H1 (cell line): ENCODE data around the gene CALM3. TPM values are rescaled to one million over a fixed set of nuclear protein-coding genes. Genes with fewer than 3 reads are reported as not detected.

Experiments used
- CTCF ChIA-PET: fragments of 300-600 bp; sonication (Branson Sonifier 250); formaldehyde crosslinking; loops from one replicate; lab custom pipeline; 2021; ENCODE audit not compliant: partially characterized antibody; lab: Charles Lee
- POLR2A ChIA-PET: fragments of 300-600 bp; sonication (Branson Sonifier 250); formaldehyde crosslinking; loops from one replicate; lab custom pipeline; 2021; ENCODE audit warnings: inconsistent platforms; ENCODE audit not compliant: partially characterized antibody; lab: Charles Lee
- DNase-seq, 2 experiments: peaks; one replicate each; pipeline versions ENCODE4 v3.0.0 to v3.0.0-alpha.2; 2010 to 2022; ENCODE audit warnings: low spot score in 2 of 2, low read depth in 1 of 2, mixed read lengths in 1 of 2
- FAIRE-seq: peaks from 2 replicates; lab custom pipeline; 2011; peaks lifted over from hg19 to GRCh38; lab: Jason Lieb, UNC
- H2AFZ ChIP-seq: 2 replicates; pipeline ENCODE4 v1.8.1; 2012; ENCODE audit warnings: low read length, inconsistent platforms
- H2AK5ac ChIP-seq: 2 replicates; pipeline ENCODE4 v1.6.1; 2013; ENCODE audit warnings: low read depth, low read length
- H2BK120ac ChIP-seq: replicated peaks from 2 replicates; pipeline ENCODE3; 2013; ENCODE audit warnings: low read depth, low read length, inconsistent platforms
- H2BK12ac ChIP-seq: 2 replicates; pipeline ENCODE4 v1.6.1; 2013; ENCODE audit warnings: low read depth, low read length
- H2BK15ac ChIP-seq: 2 replicates; pipeline ENCODE4 v1.6.1; 2013; ENCODE audit warnings: low read length
- H2BK20ac ChIP-seq: 2 replicates; pipeline ENCODE4 v1.6.1; 2013; ENCODE audit warnings: low read length
- H2BK5ac ChIP-seq: 2 replicates; pipeline ENCODE4 v1.6.1; 2013; ENCODE audit warnings: low read depth, low read length
- H3K14ac ChIP-seq: 2 replicates; pipeline ENCODE4 v1.6.1; 2013; ENCODE audit warnings: inconsistent platforms; ENCODE audit not compliant: insufficient read length
- H3K18ac ChIP-seq: 2 replicates; pipeline ENCODE4 v1.6.1; 2013; ENCODE audit warnings: low read length; ENCODE audit errors: extremely low read depth
- H3K23ac ChIP-seq: 2 replicates; pipeline ENCODE4 v1.6.1; 2013; ENCODE audit warnings: inconsistent platforms; ENCODE audit not compliant: insufficient read length
- H3K23me2 ChIP-seq: 2 replicates; pipeline ENCODE4 v1.6.1; 2013; ENCODE audit warnings: low read depth, low read length
- H3K27ac ChIP-seq: 2 replicates; pipeline ENCODE4 v1.6.1; 2011; ENCODE audit warnings: low read depth, low read length, inconsistent platforms
- H3K27me3 ChIP-seq, 4 experiments: replicated peaks in 1 of 4; 1 replicate in 1 of 4; 2 replicates in 3 of 4; pipeline versions ENCODE4 v1.6.1 to v1.8.1; 2011 to 2013; ENCODE audit warnings: low read length in 3 of 4, mild to moderate bottlenecking in 3 of 4, inconsistent platforms in 2 of 4, mixed read lengths in 2 of 4, moderate library complexity in 1 of 4; ENCODE audit not compliant: control insufficient read depth in 3 of 4, insufficient read depth in 3 of 4; ENCODE audit errors: extremely low read depth in 1 of 4
- H3K36me3 ChIP-seq, 4 experiments: 2 replicates each; pipeline versions ENCODE4 v1.6.1 to v1.8.1; 2011 to 2013; ENCODE audit warnings: mild to moderate bottlenecking in 4 of 4, low read length in 3 of 4, moderate library complexity in 2 of 4, control low read depth in 1 of 4, inconsistent platforms in 1 of 4; ENCODE audit not compliant: insufficient read depth in 4 of 4, control insufficient read depth in 2 of 4
- H3K4ac ChIP-seq: replicated peaks from 2 replicates; pipeline ENCODE3; 2013; ENCODE audit warnings: low read length, low read depth, mixed read lengths, inconsistent platforms; ENCODE audit not compliant: insufficient read length
- H3K4me1 ChIP-seq, 4 experiments: replicated peaks in 1 of 4; 1 replicate in 1 of 4; 2 replicates in 3 of 4; pipeline versions ENCODE4 v1.6.1 to v1.8.1; 2011 to 2013; ENCODE audit warnings: low read length in 3 of 4, inconsistent platforms in 2 of 4, mixed read lengths in 1 of 4; ENCODE audit not compliant: insufficient read depth in 4 of 4, control insufficient read depth in 3 of 4
- H3K4me2 ChIP-seq, 2 experiments: 2 replicates each; pipeline versions ENCODE4 v1.6.1 to v1.8.1; 2011 to 2013; ENCODE audit warnings: low read depth in 2 of 2, low read length in 2 of 2, control low read depth in 1 of 2, inconsistent platforms in 1 of 2, mild to moderate bottlenecking in 1 of 2; ENCODE audit not compliant: insufficient read depth in 1 of 2
- H3K4me3 ChIP-seq, 4 experiments: fragments of 200-600, 300-600 bp in 1 of 4; sonication (generic), shearing (Covaris generic), sonication (Bioruptor Twin) in 1 of 4; 2 replicates each; pipeline versions ENCODE4 v1.5.1 to v1.8.1; 2011 to 2016; ENCODE audit warnings: low read length in 4 of 4, low read depth in 3 of 4, control low read depth in 2 of 4, inconsistent platforms in 2 of 4, mild to moderate bottlenecking in 2 of 4, mixed read lengths in 1 of 4, moderate library complexity in 1 of 4; ENCODE audit not compliant: insufficient read depth in 2 of 4; ENCODE audit errors: extremely low read depth in 1 of 4
- H3K56ac ChIP-seq: replicated peaks from 2 replicates; pipeline ENCODE3; 2013; ENCODE audit warnings: low read depth, mild to moderate bottlenecking, mixed read lengths, low read length, inconsistent platforms; ENCODE audit not compliant: insufficient read length
- H3K79me1 ChIP-seq: 2 replicates; pipeline ENCODE4 v1.6.1; 2013; ENCODE audit warnings: low read depth, low read length, control low read depth
- H3K79me2 ChIP-seq, 2 experiments: 2 replicates each; pipeline versions ENCODE4 v1.6.1 to v1.8.1; 2012 to 2013; ENCODE audit warnings: low read length in 2 of 2, mild to moderate bottlenecking in 2 of 2, inconsistent platforms in 1 of 2; ENCODE audit not compliant: insufficient read depth in 2 of 2, control insufficient read depth in 1 of 2
- H3K9ac ChIP-seq, 4 experiments: replicated peaks in 1 of 4; 1 replicate in 1 of 4; 2 replicates in 3 of 4; pipeline versions ENCODE4 v1.6.1 to v1.8.1; 2011 to 2013; ENCODE audit warnings: low read depth in 3 of 4, low read length in 3 of 4, control low read depth in 2 of 4, mild to moderate bottlenecking in 2 of 4, moderate library complexity in 2 of 4, inconsistent platforms in 1 of 4; ENCODE audit errors: extremely low read depth in 1 of 4
- H3K9me3 ChIP-seq, 2 experiments: 2 replicates each; pipeline versions ENCODE4 v1.6.1 to v1.8.1; 2012 to 2013; ENCODE audit warnings: mild to moderate bottlenecking in 2 of 2, moderate library complexity in 2 of 2, control low read depth in 1 of 2, inconsistent platforms in 1 of 2, low read depth in 1 of 2, low read length in 1 of 2, mixed read lengths in 1 of 2; ENCODE audit not compliant: insufficient read depth in 2 of 2
- H4K20me1 ChIP-seq, 2 experiments: replicated peaks in 1 of 2; 2 replicates each; pipeline versions ENCODE3 to v1.8.1; 2011 to 2013; ENCODE audit warnings: inconsistent platforms in 2 of 2, low read length in 2 of 2, mild to moderate bottlenecking in 1 of 2; ENCODE audit not compliant: insufficient read depth in 2 of 2, control insufficient read depth in 1 of 2
- H4K5ac ChIP-seq: 2 replicates; pipeline ENCODE4 v1.6.1; 2013; ENCODE audit warnings: low read length, low read depth, mixed read lengths, inconsistent platforms; ENCODE audit not compliant: insufficient read length
- H4K8ac ChIP-seq: 2 replicates; pipeline ENCODE4 v1.8.0; 2013; ENCODE audit warnings: mild to moderate bottlenecking, moderate library complexity, low read length, inconsistent platforms; ENCODE audit not compliant: insufficient read depth; ENCODE audit errors: extremely low read depth
- H4K91ac ChIP-seq: replicated peaks from 2 replicates; pipeline ENCODE3; 2013; ENCODE audit warnings: low read length, mixed read lengths, inconsistent platforms; ENCODE audit not compliant: insufficient read length
- BACH1 ChIP-seq: IDR thresholded peaks from 2 replicates; pipeline ENCODE4 v1.6.1; 2012; ENCODE audit warnings: low read length, improper control_type of control experiment
- RAD21 ChIP-seq, 2 experiments: IDR thresholded peaks in 1 of 2; conservative IDR thresholded peaks in 1 of 2; 2 replicates each; pipeline ENCODE4 v1.6.1; 2011; ENCODE audit warnings: low read depth in 2 of 2, low read length in 2 of 2, improper control_type of control experiment in 1 of 2, inconsistent platforms in 1 of 2, mild to moderate bottlenecking in 1 of 2, moderate library complexity in 1 of 2
- WGBS, 2 experiments: shearing (Covaris generic) in 1 of 2; methylation state at CpG; one replicate each; pipeline versions ENCODE4 v1.1.6 to v1.1.7; 2013 to 2015; ENCODE audit warnings: low lambda C conversion rate in 2 of 2, mixed read lengths in 2 of 2, inconsistent platforms in 1 of 2, low coverage in 1 of 2, missing lambda C conversion rate in 1 of 2; ENCODE audit not compliant: insufficient replicate concordance in 2 of 2, insufficient coverage in 1 of 2, insufficient read length in 1 of 2; ENCODE audit errors: extremely low coverage in 1 of 2, missing lambda C conversion rate in 1 of 2; 5-methylcytosine and 5-hydroxymethylcytosine counted together
- polyA plus RNA-seq, 7 experiments: library from polyadenylated mRNA; depleted of rRNA in 3 of 7; stranded (reverse) in 5 of 7; unstranded in 2 of 7; fragments of >200 nt in 5 of 7; fragments of 200-250 nt in 2 of 7; gene quantifications; 1 replicate in 5 of 7; 2 replicates in 1 of 7; 4 replicates in 1 of 7; pipeline versions ENCODE4 v1.2.1 to v1.2.3, GENCODE V29; 2011 to 2013; ENCODE audit warnings: missing spikeins in 2 of 7, mixed read lengths in 2 of 7
- total RNA-seq: library from RNA; stranded (reverse); fragmentation: NEBNext Ultra II Directional; extraction: Animal tissue kit (Norgen Biotek cat#: 25700); gene quantifications from 2 replicates; pipeline ENCODE4 v1.2.1, GENCODE V29; 2021
- TF ChIP-seq, protein P1 (sequence below), 3 experiments: IDR thresholded peaks; 1 replicate in 2 of 3; 2 replicates in 1 of 3; pipeline versions ENCODE4 v1.5.1 to v1.6.1; 2011; ENCODE audit warnings: low read length in 3 of 3, mild to moderate bottlenecking in 3 of 3, inconsistent platforms in 2 of 3, low read depth in 1 of 3, moderate library complexity in 1 of 3; ENCODE audit not compliant: insufficient read depth in 1 of 3; ENCODE audit errors: control extremely low read depth in 1 of 3

CALM3 gene
- total and polyA plus RNA-seq, 2 of the 8 experiments (the other 6 are each of a cell fraction or from before 2014, with no cell fraction given): 315 to 326 TPM

GRCh38 chr19:46621191-46622117 lies 20.3 kb downstream of the CALM3 start:
- H3K36me3 ChIP-seq: no peaks in the 10 kb centered on the region
- no peak overlapping the region for H3K56ac ChIP-seq
- H2BK12ac ChIP-seq: 0 out of 2 replicates have a peak overlapping the region, but pooled peaks have one; percentile 42
- no peak overlapping the region for H2BK20ac ChIP-seq
- H3K4me1 ChIP-seq: peaks cover 0 to 10% (median 4%) of the 10 kb centered on the region in 4 experiments; a peak in 4 of 7 replicates
- H3K18ac ChIP-seq: peak overlapping the region; percentile 51; the same call in 1 of the 2 replicates
- H3K23me2 ChIP-seq: no peaks in the 10 kb centered on the region
- H2BK5ac ChIP-seq: no peak overlapping the region
- H3K27ac ChIP-seq: no peak overlapping the region
- POLR2A ChIA-PET: interaction anchor here (1.1 to 2.6 kb wide), 4 partner anchors 9 to 21 kb away, joined by 3 to 10 read pairs (median 6); no protein-coding TSS in a partner anchor
- FAIRE-seq (no peak), DNase-seq (no peak)
- no peaks in the 10 kb centered on the region for H4K20me1 ChIP-seq
- H3K4ac ChIP-seq: no peak overlapping the region
- WGBS, 2 experiments: 70% methylated on average over 30 of the region's 32 CpGs; no CpG with 5 or more reads in 1 of the 2 experiments
- no peak overlapping the region for H4K5ac ChIP-seq
- H3K4me3 ChIP-seq: no peak overlapping the region
- no peak overlapping the region for H3K14ac ChIP-seq
- H3K9me3 ChIP-seq: no peaks in the 10 kb centered on the region
- H4K8ac ChIP-seq: peak overlapping the region; percentile 41; the same call in 1 of the 2 replicates
- TF ChIP-seq, protein P1, sequence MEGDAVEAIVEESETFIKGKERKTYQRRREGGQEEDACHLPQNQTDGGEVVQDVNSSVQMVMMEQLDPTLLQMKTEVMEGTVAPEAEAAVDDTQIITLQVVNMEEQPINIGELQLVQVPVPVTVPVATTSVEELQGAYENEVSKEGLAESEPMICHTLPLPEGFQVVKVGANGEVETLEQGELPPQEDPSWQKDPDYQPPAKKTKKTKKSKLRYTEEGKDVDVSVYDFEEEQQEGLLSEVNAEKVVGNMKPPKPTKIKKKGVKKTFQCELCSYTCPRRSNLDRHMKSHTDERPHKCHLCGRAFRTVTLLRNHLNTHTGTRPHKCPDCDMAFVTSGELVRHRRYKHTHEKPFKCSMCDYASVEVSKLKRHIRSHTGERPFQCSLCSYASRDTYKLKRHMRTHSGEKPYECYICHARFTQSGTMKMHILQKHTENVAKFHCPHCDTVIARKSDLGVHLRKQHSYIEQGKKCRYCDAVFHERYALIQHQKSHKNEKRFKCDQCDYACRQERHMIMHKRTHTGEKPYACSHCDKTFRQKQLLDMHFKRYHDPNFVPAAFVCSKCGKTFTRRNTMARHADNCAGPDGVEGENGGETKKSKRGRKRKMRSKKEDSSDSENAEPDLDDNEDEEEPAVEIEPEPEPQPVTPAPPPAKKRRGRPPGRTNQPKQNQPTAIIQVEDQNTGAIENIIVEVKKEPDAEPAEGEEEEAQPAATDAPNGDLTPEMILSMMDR (IDR thresholded peaks at IDR 0.05; ENCODE audit: control extremely low read depth in 1 of 3, insufficient read depth in 1 of 3, low read depth in 1 of 3, low read length in 3 of 3): peak; percentile 36 to 69 (median 45)
- TF ChIP-seq RAD21 (IDR thresholded peaks at IDR 0.05 in 1 of 2, conservative IDR thresholded peaks at IDR 0.05 in 1 of 2; ENCODE audit: low read depth in 2 of 2, low read length in 2 of 2): peak; percentile 21 to 45; a peak in 3 of 4 replicates
- TF ChIP-seq BACH1: no peak
- H2AK5ac ChIP-seq: no peak overlapping the region
- no peak overlapping the region for H2BK120ac ChIP-seq
- H3K79me2 ChIP-seq: no peaks in the 10 kb centered on the region
- no peak overlapping the region for H4K91ac ChIP-seq
- H3K23ac ChIP-seq: no peak overlapping the region
- no peak overlapping the region for H3K9ac ChIP-seq
- peak overlapping the region; percentile 73; the same call in 1 of the 2 replicates for H2AFZ ChIP-seq
- H3K4me2 ChIP-seq: peak overlapping the region; percentile 6 to 10; a peak in 2 of 4 replicates
- CTCF ChIA-PET: interaction anchor here (0.6 to 15.6 kb wide), 18 partner anchors 5 to 625 kb away, joined by 3 to 341 read pairs (median 4); partner anchors contain the start of genes DACT3 and PTGIR
- H3K79me1 ChIP-seq: no peaks in the 10 kb centered on the region
- 0 out of 2 replicates have a peak overlapping the region, but pooled peaks have one; percentile 81 for H2BK15ac ChIP-seq
- H3K27me3 ChIP-seq: no peaks in the 10 kb centered on the region
